Keratinocyte (primary cell): ENCODE results near the gene SLIT3. TPM values are rescaled to one million over a fixed set of nuclear protein-coding genes. Genes with fewer than 3 reads are reported as not detected.

ENCODE experiments used
- DNase-seq: peaks from one replicate; pipeline ENCODE4 v3.0.0-alpha.2; 2011; ENCODE audit warnings: low read depth, missing footprints, low spot score
- FAIRE-seq: peaks from 2 replicates; lab custom pipeline; 2011; peaks lifted over from hg19 to GRCh38; lab: Jason Lieb, UNC
- H2AFZ ChIP-seq: 2 replicates; pipeline ENCODE4 v1.6.0; 2012; ENCODE audit warnings: low read length, control low read depth, inconsistent platforms; ENCODE audit not compliant: control insufficient read depth
- H3K27ac ChIP-seq: 2 replicates; pipeline ENCODE4 v1.5.1; 2011; ENCODE audit warnings: low read length; ENCODE audit not compliant: control insufficient read depth, insufficient read depth
- H3K27me3 ChIP-seq: 3 replicates; pipeline ENCODE4 v1.6.0; 2011; ENCODE audit warnings: low read length; ENCODE audit not compliant: control insufficient read depth, insufficient read depth; ENCODE audit errors: extremely low read depth
- H3K36me3 ChIP-seq, 2 experiments: 2 replicates in 1 of 2; 3 replicates in 1 of 2; pipeline ENCODE4 v1.5.1; 2011; ENCODE audit warnings: low read length in 2 of 2, mild to moderate bottlenecking in 1 of 2; ENCODE audit not compliant: control insufficient read depth in 2 of 2, insufficient read depth in 2 of 2; ENCODE audit errors: extremely low read depth in 1 of 2
- H3K4me1 ChIP-seq: 3 replicates; pipeline ENCODE4 v1.5.1; 2011; ENCODE audit warnings: low read length; ENCODE audit not compliant: control insufficient read depth, insufficient read depth; ENCODE audit errors: extremely low read depth
- H3K4me2 ChIP-seq: 3 replicates; pipeline ENCODE4 v1.6.0; 2011; ENCODE audit warnings: low read depth, low read length; ENCODE audit not compliant: control insufficient read depth, insufficient read depth; ENCODE audit errors: extremely low read depth
- H3K4me3 ChIP-seq, 3 experiments: fragments of 200-600 bp in 1 of 3; sonication (generic) in 1 of 3; 2 replicates in 2 of 3; 3 replicates in 1 of 3; pipeline ENCODE4 v1.5.1; 2011 to 2016; ENCODE audit warnings: low read length in 3 of 3, mild to moderate bottlenecking in 3 of 3, control low read depth in 2 of 3, inconsistent platforms in 1 of 3, low read depth in 1 of 3, mixed read lengths in 1 of 3, mixed run types in 1 of 3, moderate library complexity in 1 of 3; ENCODE audit not compliant: control insufficient read depth in 2 of 3, insufficient read depth in 2 of 3; ENCODE audit errors: extremely low read depth in 1 of 3
- H3K79me2 ChIP-seq: 2 replicates; pipeline ENCODE4 v1.6.0; 2012; ENCODE audit warnings: low read length; ENCODE audit not compliant: control insufficient read depth, insufficient read depth
- H3K9ac ChIP-seq: 3 replicates; pipeline ENCODE4 v1.6.0; 2011; ENCODE audit warnings: low read length; ENCODE audit not compliant: control insufficient read depth, insufficient read depth; ENCODE audit errors: extremely low read depth
- H3K9me1 ChIP-seq: 3 replicates; pipeline ENCODE4 v1.6.0; 2011; ENCODE audit warnings: low read length; ENCODE audit not compliant: control insufficient read depth, insufficient read depth; ENCODE audit errors: extremely low read depth
- H3K9me3 ChIP-seq: 2 replicates; pipeline ENCODE4 v1.5.1; 2012; ENCODE audit warnings: low read depth, low read length; ENCODE audit not compliant: control insufficient read depth
- H4K20me1 ChIP-seq: 3 replicates; pipeline ENCODE4 v1.6.0; 2011; ENCODE audit warnings: low read length; ENCODE audit not compliant: control insufficient read depth, insufficient read depth; ENCODE audit errors: extremely low read depth
- CTCF ChIP-seq, 3 experiments: IDR thresholded peaks in 1 of 3; conservative IDR thresholded peaks in 1 of 3; optimal IDR thresholded peaks in 1 of 3; 2 replicates in 2 of 3; 3 replicates in 1 of 3; pipeline versions ENCODE3 to v1.5.1; 2011; ENCODE audit warnings: low read length in 3 of 3, mild to moderate bottlenecking in 3 of 3, moderate library complexity in 2 of 3, control low read depth in 1 of 3, inconsistent platforms in 1 of 3; ENCODE audit not compliant: insufficient read depth in 2 of 3; ENCODE audit errors: extremely low read depth in 1 of 3
- EZH2 ChIP-seq: IDR thresholded peaks from one replicate; pipeline ENCODE4 v1.6.1; 2012; ENCODE audit warnings: inconsistent platforms, mild to moderate bottlenecking, low read length, moderate library complexity
- dilution Hi-C: fragments of 300-500 bp; cut with MboI; formaldehyde crosslinking; loops from one replicate; pipeline ENCODE4 v1.7.0; 2020; ENCODE audit warnings: low sequenced_read_pairs; ENCODE audit not compliant: extremely low pct_ligation_motif_present
- polyA plus RNA-seq, 5 experiments: library from polyadenylated mRNA; depleted of rRNA in 3 of 5; stranded (reverse) in 3 of 5; stranded (forward) in 1 of 5; unstranded in 1 of 5; fragments of >200 nt; gene quantifications; 1 replicate in 1 of 5; 2 replicates in 3 of 5; 3 replicates in 1 of 5; pipeline versions ENCODE4 v1.2.1 to v1.2.3, GENCODE V29; 2011 to 2012; ENCODE audit warnings: missing spikeins in 2 of 5, low read depth in 1 of 5, low replicate concordance in 1 of 5

Gene SLIT3
- polyA plus RNA-seq, 1 donor (not counting 4 experiments of a cell fraction or from before 2014, with no cell fraction given): 2.4 TPM

GRCh38 chr5:169343766-169344165, 42.8 kb upstream of the SLIT3 start:
- Histone ChIP-seq H3K9ac (no peak overlapping the region), H3K27me3 (no peaks in the 10 kb centered on the region), H3K4me3 (no peak overlapping the region), H2AFZ (no peak overlapping the region), H3K27ac (no peak overlapping the region), H3K79me2 (no peaks in the 10 kb centered on the region), H3K4me1 (peaks cover under 1% of the 10 kb centered on the region), H3K4me2 (no peak overlapping the region), H3K9me3 (no peaks in the 10 kb centered on the region), H3K9me1 (no peaks in the 10 kb centered on the region), H4K20me1 (no peaks in the 10 kb centered on the region), H3K36me3 (no peaks in the 10 kb centered on the region)
- dilution Hi-C loops: no loop called here
- DNase-seq (no peak), FAIRE-seq (no peak)
- TF ChIP-seq EZH2 (no peak), CTCF (optimal IDR thresholded peaks at IDR 0.05 in 1 of 3, IDR thresholded peaks at IDR 0.05 in 1 of 3, conservative IDR thresholded peaks at IDR 0.05 in 1 of 3; ENCODE audit: extremely low read depth in 1 of 3, insufficient read depth in 2 of 3, low read length in 3 of 3) (no peak)

- FAIRE-seq (no peak), DNase-seq (no peak)
- Histone ChIP-seq H3K27ac (no peak overlapping the region), H3K4me2 (no peak overlapping the region), H3K9me1 (no peaks in the 10 kb centered on the region), H3K9me3 (no peaks in the 10 kb centered on the region), H3K79me2 (no peaks in the 10 kb centered on the region), H3K9ac (no peak overlapping the region), H3K36me3 (no peaks in the 10 kb centered on the region), H3K4me1 (no peaks in the 10 kb centered on the region), H3K27me3 (no peaks in the 10 kb centered on the region), H2AFZ (no peak overlapping the region), H4K20me1 (no peaks in the 10 kb centered on the region), H3K4me3 (no peak overlapping the region)
- TF ChIP-seq EZH2 (no peak), CTCF (optimal IDR thresholded peaks at IDR 0.05 in 1 of 3, IDR thresholded peaks at IDR 0.05 in 1 of 3, conservative IDR thresholded peaks at IDR 0.05 in 1 of 3; ENCODE audit: extremely low read depth in 1 of 3, insufficient read depth in 2 of 3, low read length in 3 of 3) (no peak)
- dilution Hi-C loops: no loop called here
These were observed 40.6 kb upstream of the SLIT3 start for GRCh38 chr5:169341556-169341955.
